HG02973 (cell line): ENCODE data around the gene BTG4.

Source experiments
- ATAC-seq: cut with Tn5 transposase; IDR thresholded peaks from one replicate; pipeline ENCODE4 v1.9.1; 2021; ENCODE audit warnings: moderate library complexity; ENCODE audit not compliant: unreplicated experiment

BTG4 gene

GRCh38 chr11:111456859-111457730, 55.1 kb downstream of the BTG4 start:
- ATAC-seq: no peak

- no peak for ATAC-seq
Observed at GRCh38 chr11:111456086-111456858, 55.9 kb downstream of the BTG4 start.

GRCh38 chr11:111455291-111456085, 56.7 kb downstream of the BTG4 start:
- no peak for ATAC-seq

GRCh38 chr11:111454561-111455192, 57.5 kb downstream of the BTG4 start:
- ATAC-seq: no peak

- no peak for ATAC-seq
Observed at GRCh38 chr11:111452817-111453552, 59.2 kb downstream of the BTG4 start.

GRCh38 chr11:111452146-111452545, 60.0 kb downstream of the BTG4 start:
- ATAC-seq: no peak

- no peak for ATAC-seq
Observed at GRCh38 chr11:111450480-111451320, 61.5 kb downstream of the BTG4 start.

GRCh38 chr11:111449696-111450479, 62.3 kb downstream of the BTG4 start:
- no peak for ATAC-seq

GRCh38 chr11:111448831-111449557, 63.2 kb downstream of the BTG4 start:
- ATAC-seq: no peak

- no peak for ATAC-seq
Observed at GRCh38 chr11:111448414-111448813, 63.8 kb downstream of the BTG4 start.

GRCh38 chr11:111447931-111448330, 64.3 kb downstream of the BTG4 start:
- no peak for ATAC-seq

GRCh38 chr11:111447112-111447471, 65.1 kb downstream of the BTG4 start:
- no peak for ATAC-seq

- peak; percentile 92 for ATAC-seq
Observed at GRCh38 chr11:111446404-111447111, 65.6 kb downstream of the BTG4 start.

- no peak for ATAC-seq
Observed at GRCh38 chr11:111445586-111445985, 66.6 kb downstream of the BTG4 start.
